ENCODE measurements around the gene SERPINA6. TPM values are rescaled to one million over a fixed set of nuclear protein-coding genes. Genes with fewer than 3 reads are reported as not detected.

The SERPINA6 gene
- total and polyA plus RNA-seq, 4 donors, result 0.18 to 0.77 (median 0.35) TPM

GRCh38 chr14:94290197-94290596, 32.9 kb downstream of the SERPINA6 start:
- Histone ChIP-seq H3K4me3 (no peak overlapping the region), H3K9me3 (ENCODE audit: control insufficient read depth in 4 of 4, insufficient read depth in 3 of 4, low read length in 3 of 4) (no peaks in the 10 kb centered on the region), H3K4me1 (ENCODE audit: control insufficient read depth in 5 of 5, insufficient read depth in 5 of 5, low read length in 5 of 5) (no peaks in the 10 kb centered on the region), H3K36me3 (ENCODE audit: control insufficient read depth in 4 of 4, insufficient read depth in 4 of 4, low read length in 4 of 4) (no peaks in the 10 kb centered on the region), H3K9ac (ENCODE audit: insufficient read depth in 1 of 2, low read length in 2 of 2) (no peak overlapping the region), H3K27ac (ENCODE audit: low read depth in 1 of 2, low read length in 1 of 2) (no peak overlapping the region), H3K27me3 (ENCODE audit: control insufficient read depth in 3 of 3, insufficient read depth in 3 of 3, low read length in 2 of 3) (no peaks in the 10 kb centered on the region)
- DNase-seq (peak in 1 of 3 donors; percentile 3), ATAC-seq (ENCODE audit: insufficient read depth, low FRiP score) (no peak)
- no peak for TF ChIP-seq CTCF (IDR thresholded peaks at IDR 0.05; ENCODE audit: control extremely low read depth, extremely low read depth)
- WGBS, 2 donors, result 72 to 81% methylated on average over 8 of the region's 8 CpGs

DNA sequence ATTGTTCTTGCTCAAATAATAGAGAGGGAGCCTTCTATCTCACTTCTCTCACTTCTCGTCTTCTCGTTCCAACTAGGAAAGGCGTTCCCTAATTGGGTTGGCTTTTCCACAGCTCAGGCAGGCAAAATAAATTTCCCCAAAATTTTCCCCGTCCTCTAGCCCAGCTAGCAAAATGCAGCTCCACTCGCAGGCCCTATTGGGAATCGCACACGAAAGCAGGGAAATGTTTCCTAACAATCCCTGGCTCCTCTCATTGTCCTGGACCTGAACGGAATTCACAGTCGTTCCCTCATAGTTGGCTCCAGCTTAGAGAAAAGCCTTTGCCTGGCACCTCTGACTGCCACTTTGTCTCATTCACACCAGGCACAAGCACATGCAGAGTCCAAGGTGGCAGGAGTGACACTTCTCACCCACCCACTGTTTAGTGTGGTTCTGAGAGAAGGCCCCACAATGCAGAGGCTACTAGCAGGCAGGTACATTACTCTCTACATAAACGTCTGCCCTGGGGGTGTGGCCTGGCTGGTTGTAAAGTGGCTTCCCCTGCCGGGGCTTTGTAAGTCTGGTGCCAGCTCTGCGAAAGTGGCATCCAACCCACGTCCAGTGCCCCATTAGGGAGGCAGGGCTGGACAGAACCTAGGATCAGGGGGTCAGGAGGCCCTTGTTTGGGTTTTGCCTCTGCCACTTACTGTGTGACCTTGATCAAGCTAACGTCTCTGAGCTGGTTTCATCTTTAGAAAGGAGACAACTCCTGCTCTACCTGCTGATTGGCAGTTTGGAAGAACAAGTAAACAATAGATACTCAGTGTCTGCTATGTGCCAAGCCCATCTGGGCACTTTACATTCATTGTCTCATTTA, 34.3 kb downstream of the SERPINA6 start:
- H3K27ac ChIP-seq (ENCODE audit: low read depth in 1 of 2, low read length in 1 of 2), result no peak overlapping the region
- H3K4me1 ChIP-seq (ENCODE audit: control insufficient read depth in 5 of 5, insufficient read depth in 5 of 5, low read length in 5 of 5), result no peaks in the 10 kb centered on the region
- H3K4me3 ChIP-seq, result no peak overlapping the region
- no peaks in the 10 kb centered on the region for H3K9me3 ChIP-seq (ENCODE audit: control insufficient read depth in 4 of 4, insufficient read depth in 3 of 4, low read length in 3 of 4)
- H3K9ac ChIP-seq (ENCODE audit: insufficient read depth in 1 of 2, low read length in 2 of 2), result no peak overlapping the region
- ATAC-seq (ENCODE audit: insufficient read depth, low FRiP score) (no peak), DNase-seq (no peak)
- H3K36me3 ChIP-seq (ENCODE audit: control insufficient read depth in 4 of 4, insufficient read depth in 4 of 4, low read length in 4 of 4), result no peaks in the 10 kb centered on the region
- H3K27me3 ChIP-seq (ENCODE audit: control insufficient read depth in 3 of 3, insufficient read depth in 3 of 3, low read length in 2 of 3), result no peaks in the 10 kb centered on the region
- no peak for TF ChIP-seq CTCF (IDR thresholded peaks at IDR 0.05; ENCODE audit: control extremely low read depth, extremely low read depth)
- WGBS, 2 donors, result 64 to 75% methylated on average over 14 of the region's 14 CpGs

GRCh38 chr14:94285158-94285557, 38.0 kb downstream of the SERPINA6 start:
- ATAC-seq (ENCODE audit: insufficient read depth, low FRiP score) (no peak), DNase-seq (no peak)
- H3K9me3 ChIP-seq (ENCODE audit: control insufficient read depth in 4 of 4, insufficient read depth in 3 of 4, low read length in 3 of 4), result no peaks in the 10 kb centered on the region
- no peak overlapping the region for H3K4me3 ChIP-seq
- H3K27me3 ChIP-seq (ENCODE audit: control insufficient read depth in 3 of 3, insufficient read depth in 3 of 3, low read length in 2 of 3), result no peaks in the 10 kb centered on the region
- no peak for TF ChIP-seq CTCF (IDR thresholded peaks at IDR 0.05; ENCODE audit: control extremely low read depth, extremely low read depth)
- H3K4me1 ChIP-seq (ENCODE audit: control insufficient read depth in 5 of 5, insufficient read depth in 5 of 5, low read length in 5 of 5), result no peaks in the 10 kb centered on the region
- no peak overlapping the region for H3K9ac ChIP-seq (ENCODE audit: insufficient read depth in 1 of 2, low read length in 2 of 2)
- H3K36me3 ChIP-seq (ENCODE audit: control insufficient read depth in 4 of 4, insufficient read depth in 4 of 4, low read length in 4 of 4), result no peaks in the 10 kb centered on the region
- H3K27ac ChIP-seq (ENCODE audit: low read depth in 1 of 2, low read length in 1 of 2), result no peak overlapping the region

Data from lung (tissue), 12 donors.